OCI-LY3 (cell line): ENCODE data around the gene BICDL2.

Source experiments
- H2AFZ ChIP-seq: fragments of 200-600, 300-600 bp; shearing (Covaris generic); 2 replicates; pipeline ENCODE4 v1.6.0; 2014; ENCODE audit warnings: antibody characterized with exemption, low read depth, low read length
- H3K27ac ChIP-seq: fragments of 200-600, 300-600 bp; sonication (generic); 2 replicates; pipeline ENCODE4 v1.5.1; 2014; ENCODE audit warnings: mild to moderate bottlenecking, low read length, moderate library complexity, mixed read lengths
- H3K27me3 ChIP-seq: fragments of 200-600, 300-600 bp; sonication (generic); 2 replicates; pipeline ENCODE4 v1.6.1; 2014; ENCODE audit warnings: low read depth, low read length, mixed read lengths
- H3K36me3 ChIP-seq: fragments of 200-600, 300-600 bp; sonication (generic); replicated peaks from 2 replicates; pipeline ENCODE3; 2014; ENCODE audit warnings: low read depth, low read length, mixed read lengths
- H3K4me1 ChIP-seq: fragments of 300-600, 200-600 bp; sonication (generic); 2 replicates; pipeline ENCODE4 v1.6.1; 2014; ENCODE audit warnings: low read length, mixed read lengths
- H3K4me2 ChIP-seq: fragments of 200-600, 300-600 bp; sonication (generic); 2 replicates; pipeline ENCODE4 v1.6.1; 2014; ENCODE audit warnings: low read length, mixed read lengths
- H3K4me3 ChIP-seq: fragments of 300-600, 200-600 bp; sonication (generic); 2 replicates; pipeline ENCODE4 v1.5.1; 2014; ENCODE audit warnings: antibody characterized with exemption, mild to moderate bottlenecking, low read length, moderate library complexity
- H3K79me2 ChIP-seq: fragments of 300-600, 200-600 bp; shearing (Covaris generic); 2 replicates; pipeline ENCODE4 v1.6.1; 2014; ENCODE audit warnings: mild to moderate bottlenecking, low read length, mixed read lengths
- H3K9ac ChIP-seq: fragments of 300-600, 200-600 bp; shearing (Covaris generic); 2 replicates; pipeline ENCODE4 v1.6.0; 2014; ENCODE audit warnings: mild to moderate bottlenecking, low read length, moderate library complexity
- H3K9me3 ChIP-seq: fragments of 200-600, 300-600 bp; shearing (Covaris generic); 2 replicates; pipeline ENCODE4 v1.6.1; 2014; ENCODE audit warnings: low read length, mixed read lengths; ENCODE audit not compliant: insufficient read depth
- H4K20me1 ChIP-seq: fragments of 200-600, 300-600 bp; sonication (generic); 2 replicates; pipeline ENCODE4 v1.6.1; 2016; ENCODE audit warnings: low read length, mixed read lengths; ENCODE audit not compliant: insufficient read depth
- EZH2phosphoT487 ChIP-seq: fragments of 200-600 bp; shearing (Covaris generic); IDR thresholded peaks from 2 replicates; pipeline ENCODE4 v1.6.1; 2018; ENCODE audit warnings: antibody characterized with exemption, mixed run types, low read depth
- TF ChIP-seq, protein P1 (sequence below): fragments of 200-600, 300-600 bp; sonication (generic); IDR thresholded peaks from 2 replicates; pipeline ENCODE4 v1.5.1; 2014; ENCODE audit warnings: antibody characterized with exemption, low read length, low read depth

The BICDL2 gene

DNA sequence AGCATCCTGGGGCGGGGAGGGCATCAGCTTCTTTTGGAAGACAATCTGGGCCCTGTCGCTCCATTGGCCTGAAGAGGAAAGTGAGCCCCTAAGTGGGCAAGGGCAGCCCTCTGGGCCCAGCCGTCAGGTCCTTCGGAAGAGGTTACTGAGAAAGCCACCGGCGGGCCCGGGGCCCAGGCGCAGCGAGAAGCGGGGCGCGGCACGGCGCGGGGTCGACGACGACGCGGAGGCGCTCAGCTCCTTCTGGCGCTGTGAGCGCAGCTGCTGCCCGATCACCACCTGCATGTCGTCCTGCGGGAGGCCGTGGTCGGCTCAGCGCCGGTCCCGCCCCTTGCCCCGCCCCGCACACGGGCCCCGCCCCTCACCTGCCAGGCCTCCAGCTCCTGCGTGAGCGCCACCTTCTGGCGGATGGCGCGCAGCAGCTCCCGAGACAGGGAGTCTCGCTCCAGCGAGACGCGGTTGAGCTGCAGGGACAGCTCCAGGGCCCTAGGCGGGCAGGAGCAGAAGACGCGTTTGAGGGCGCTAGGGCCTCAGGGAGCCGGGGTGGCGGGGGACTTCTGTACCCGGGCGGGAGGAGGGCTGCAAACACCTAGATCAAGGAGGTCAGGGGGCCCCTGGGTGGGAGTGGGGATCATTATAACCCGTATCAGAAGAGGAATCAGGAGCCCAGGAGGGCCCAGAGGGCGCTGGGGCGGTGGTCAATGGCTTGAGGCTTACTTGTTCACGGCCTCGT lies 8.6 kb downstream of the BICDL2 start:
- Histone ChIP-seq H3K4me1 (peaks cover 19% of the 10 kb centered on the region), H3K36me3 (peaks cover 9% of the 10 kb centered on the region), H3K27ac (no peak overlapping the region), H3K9ac (no peak overlapping the region), H3K9me3 (no peaks in the 10 kb centered on the region), H2AFZ (no peak overlapping the region), H3K79me2 (no peaks in the 10 kb centered on the region), H4K20me1 (no peaks in the 10 kb centered on the region), H3K4me3 (0 out of 2 replicates have a peak overlapping the region, but pooled peaks have one; percentile 22), H3K27me3 (no peaks in the 10 kb centered on the region), H3K4me2 (peak overlapping the region; percentile 49)
- no peak for TF ChIP-seq EZH2phosphoT487
- TF ChIP-seq, protein P1, sequence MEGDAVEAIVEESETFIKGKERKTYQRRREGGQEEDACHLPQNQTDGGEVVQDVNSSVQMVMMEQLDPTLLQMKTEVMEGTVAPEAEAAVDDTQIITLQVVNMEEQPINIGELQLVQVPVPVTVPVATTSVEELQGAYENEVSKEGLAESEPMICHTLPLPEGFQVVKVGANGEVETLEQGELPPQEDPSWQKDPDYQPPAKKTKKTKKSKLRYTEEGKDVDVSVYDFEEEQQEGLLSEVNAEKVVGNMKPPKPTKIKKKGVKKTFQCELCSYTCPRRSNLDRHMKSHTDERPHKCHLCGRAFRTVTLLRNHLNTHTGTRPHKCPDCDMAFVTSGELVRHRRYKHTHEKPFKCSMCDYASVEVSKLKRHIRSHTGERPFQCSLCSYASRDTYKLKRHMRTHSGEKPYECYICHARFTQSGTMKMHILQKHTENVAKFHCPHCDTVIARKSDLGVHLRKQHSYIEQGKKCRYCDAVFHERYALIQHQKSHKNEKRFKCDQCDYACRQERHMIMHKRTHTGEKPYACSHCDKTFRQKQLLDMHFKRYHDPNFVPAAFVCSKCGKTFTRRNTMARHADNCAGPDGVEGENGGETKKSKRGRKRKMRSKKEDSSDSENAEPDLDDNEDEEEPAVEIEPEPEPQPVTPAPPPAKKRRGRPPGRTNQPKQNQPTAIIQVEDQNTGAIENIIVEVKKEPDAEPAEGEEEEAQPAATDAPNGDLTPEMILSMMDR, result peak; percentile 60

DNA sequence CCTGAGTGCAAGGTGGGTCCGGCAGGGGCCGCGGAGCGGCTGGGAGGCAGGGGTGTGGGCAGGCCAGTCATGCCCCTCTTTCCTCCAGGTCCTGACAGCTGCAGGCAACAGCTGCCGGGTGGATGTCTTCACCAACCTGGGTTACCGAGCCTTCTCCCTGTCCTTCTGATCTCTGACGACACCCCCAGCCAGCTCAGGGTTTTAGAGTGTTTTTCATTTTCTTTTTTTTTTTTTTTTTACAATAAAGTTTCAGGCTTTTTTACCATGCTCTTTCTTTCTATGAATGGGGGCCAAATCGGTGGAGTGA lies 9.3 kb downstream of the BICDL2 start:
- Histone ChIP-seq H3K4me2 (no peak overlapping the region), H3K9ac (no peak overlapping the region), H3K4me1 (peaks cover 17% of the 10 kb centered on the region), H3K9me3 (no peaks in the 10 kb centered on the region), H3K36me3 (peaks cover 9% of the 10 kb centered on the region), H4K20me1 (no peaks in the 10 kb centered on the region), H2AFZ (no peak overlapping the region), H3K27me3 (no peaks in the 10 kb centered on the region), H3K27ac (no peak overlapping the region), H3K79me2 (no peaks in the 10 kb centered on the region), H3K4me3 (no peak overlapping the region)
- no peak for TF ChIP-seq EZH2phosphoT487
- TF ChIP-seq, protein P1, result no peak

DNA sequence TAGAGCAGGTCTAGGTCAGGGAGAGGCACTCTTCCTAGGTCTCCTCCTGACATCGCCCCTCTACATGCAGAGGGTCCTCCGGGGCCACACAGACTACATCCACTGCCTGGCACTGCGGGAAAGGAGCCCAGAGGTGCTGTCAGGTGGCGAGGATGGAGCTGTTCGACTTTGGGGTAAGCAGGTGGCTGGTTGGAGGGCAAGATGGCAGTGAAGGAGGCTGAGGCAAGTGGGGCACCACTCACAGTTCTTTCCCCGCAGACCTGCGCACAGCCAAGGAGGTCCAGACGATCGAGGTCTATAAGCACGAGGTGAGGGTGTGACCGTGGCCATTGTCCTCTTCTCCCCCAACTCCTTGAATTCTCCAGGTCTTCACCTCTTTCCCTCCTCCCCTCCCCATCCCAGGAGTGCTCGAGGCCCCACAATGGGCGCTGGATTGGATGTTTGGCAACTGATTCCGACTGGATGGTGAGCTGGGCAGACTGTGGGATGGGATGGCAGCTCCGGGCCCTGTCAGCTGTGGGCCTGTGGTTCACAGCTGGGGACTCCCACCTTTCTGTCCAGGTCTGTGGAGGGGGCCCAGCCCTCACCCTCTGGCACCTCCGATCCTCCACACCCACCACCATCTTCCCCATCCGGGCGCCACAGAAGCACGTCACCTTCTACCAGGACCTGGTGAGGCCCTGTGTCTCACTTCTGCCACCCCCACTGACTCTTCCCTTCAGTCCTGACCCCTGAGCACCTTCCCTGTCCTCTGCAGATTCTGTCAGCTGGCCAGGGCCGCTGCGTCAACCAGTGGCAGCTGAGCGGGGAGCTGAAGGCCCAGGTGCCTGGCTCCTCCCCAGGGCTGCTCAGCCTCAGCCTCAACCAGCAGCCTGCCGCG lies 9.9 kb downstream of the BICDL2 start:
- no peak overlapping the region for H3K27ac ChIP-seq
- H3K4me2 ChIP-seq, result no peak overlapping the region
- no peaks in the 10 kb centered on the region for H3K9me3 ChIP-seq
- H3K4me1 ChIP-seq, result peaks cover 17% of the 10 kb centered on the region; the same call in 1 of the 2 replicates
- no peak for TF ChIP-seq EZH2phosphoT487
- TF ChIP-seq, protein P1, result no peak
- no peak overlapping the region for H2AFZ ChIP-seq
- H3K9ac ChIP-seq, result no peak overlapping the region
- no peak overlapping the region for H3K4me3 ChIP-seq
- no peaks in the 10 kb centered on the region for H4K20me1 ChIP-seq
- H3K79me2 ChIP-seq, result no peaks in the 10 kb centered on the region
- peaks cover 9% of the 10 kb centered on the region for H3K36me3 ChIP-seq
- H3K27me3 ChIP-seq, result no peaks in the 10 kb centered on the region

- H3K79me2 ChIP-seq, result no peaks in the 10 kb centered on the region
- H3K4me3 ChIP-seq, result no peak overlapping the region
- no peaks in the 10 kb centered on the region for H3K9me3 ChIP-seq
- H3K27me3 ChIP-seq, result no peaks in the 10 kb centered on the region
- H3K27ac ChIP-seq, result no peak overlapping the region
- TF ChIP-seq, protein P1, result no peak
- TF ChIP-seq EZH2phosphoT487, result no peak
- no peak overlapping the region for H2AFZ ChIP-seq
- peaks cover 22% of the 10 kb centered on the region; the same call in 1 of the 2 replicates for H3K4me1 ChIP-seq
- H3K4me2 ChIP-seq, result no peak overlapping the region
- no peaks in the 10 kb centered on the region for H4K20me1 ChIP-seq
- peaks cover 9% of the 10 kb centered on the region for H3K36me3 ChIP-seq
- no peak overlapping the region for H3K9ac ChIP-seq
Observed at GRCh38 chr16:3026003-3026378, 10.8 kb downstream of the BICDL2 start.
